Measurements from ENCODE around the gene ANKRD16. TPM values are rescaled to one million over a fixed set of nuclear protein-coding genes. Genes with fewer than 3 reads are reported as not detected.

Gene ANKRD16
- total RNA-seq, 2 donors from 2014 or later, result 12.5 to 13.0 TPM

GRCh38 chr10:5935628-5936027 is 45.9 kb upstream of the ANKRD16 start:
- no peak for DNase-seq
- Mint-ChIP-seq H3K4me3 (no peak overlapping the region), H3K4me1 (no peaks in the 10 kb centered on the region), H3K27ac (no peak overlapping the region), H3K27me3 (ENCODE audit: insufficient read depth) (no peaks in the 10 kb centered on the region), H3K36me3 (ENCODE audit: low read depth) (peaks cover 66% of the 10 kb centered on the region), H3K9me3 (no peaks in the 10 kb centered on the region)
- no peak overlapping the region for H3K27ac ChIP-seq (ENCODE audit: low read depth, low read length)
- H3K4me1 ChIP-seq (ENCODE audit: control insufficient read depth, insufficient read depth, low read length), result no peaks in the 10 kb centered on the region
- peaks cover 65% of the 10 kb centered on the region for H3K36me3 ChIP-seq (ENCODE audit: control insufficient read depth, insufficient read depth, low read length)
- 95 to 98% methylated on average over 10 of the region's 10 CpGs for WGBS, 2 experiments (ENCODE audit: insufficient coverage in 1 of 2, insufficient read length in 1 of 2)
- no peak overlapping the region for H3K9ac ChIP-seq (ENCODE audit: extremely low read depth, low read length, poor library complexity, severe bottlenecking)
- H3K9me3 ChIP-seq (ENCODE audit: control insufficient read depth, low read length), result no peaks in the 10 kb centered on the region
- no peak for TF ChIP-seq CTCF (conservative IDR thresholded peaks at IDR 0.05)
- no peak overlapping the region for H3K4me3 ChIP-seq (ENCODE audit: low read length)
- H3K27me3 ChIP-seq (ENCODE audit: control insufficient read depth, insufficient read depth, low read length, poor library complexity, severe bottlenecking), result no peaks in the 10 kb centered on the region

GRCh38 chr10:5933909-5934546 is 44.3 kb upstream of the ANKRD16 start:
- H3K36me3 ChIP-seq (ENCODE audit: control insufficient read depth, insufficient read depth, low read length), result peaks cover 81% of the 10 kb centered on the region
- no peaks in the 10 kb centered on the region for H3K27me3 ChIP-seq (ENCODE audit: control insufficient read depth, insufficient read depth, low read length, poor library complexity, severe bottlenecking)
- H3K4me1 ChIP-seq (ENCODE audit: control insufficient read depth, insufficient read depth, low read length), result no peaks in the 10 kb centered on the region
- H3K4me3 Mint-ChIP-seq, result no peak overlapping the region
- peaks cover 82% of the 10 kb centered on the region for H3K36me3 Mint-ChIP-seq (ENCODE audit: low read depth)
- no peak overlapping the region for H3K27ac Mint-ChIP-seq
- 82 to 93% methylated on average over 4 to 14 of the region's 14 CpGs for WGBS, 2 experiments (ENCODE audit: insufficient coverage in 1 of 2, insufficient read length in 1 of 2)
- no peak for TF ChIP-seq CTCF (conservative IDR thresholded peaks at IDR 0.05)
- no peak overlapping the region for H3K4me3 ChIP-seq (ENCODE audit: low read length)
- H3K4me1 Mint-ChIP-seq, result no peaks in the 10 kb centered on the region
- H3K9me3 ChIP-seq (ENCODE audit: control insufficient read depth, low read length), result no peaks in the 10 kb centered on the region
- H3K27ac ChIP-seq (ENCODE audit: low read depth, low read length), result no peak overlapping the region
- no peaks in the 10 kb centered on the region for H3K27me3 Mint-ChIP-seq (ENCODE audit: insufficient read depth)
- no peaks in the 10 kb centered on the region for H3K9me3 Mint-ChIP-seq
- DNase-seq, result no peak
- H3K9ac ChIP-seq (ENCODE audit: extremely low read depth, low read length, poor library complexity, severe bottlenecking), result no peak overlapping the region

GRCh38 chr10:5932345-5932744 is 42.7 kb upstream of the ANKRD16 start:
- Histone ChIP-seq H3K27me3 (ENCODE audit: control insufficient read depth, insufficient read depth, low read length, poor library complexity, severe bottlenecking) (no peaks in the 10 kb centered on the region), H3K4me3 (ENCODE audit: low read length) (no peak overlapping the region), H3K36me3 (ENCODE audit: control insufficient read depth, insufficient read depth, low read length) (peaks cover 80% of the 10 kb centered on the region), H3K4me1 (ENCODE audit: control insufficient read depth, insufficient read depth, low read length) (no peaks in the 10 kb centered on the region), H3K9me3 (ENCODE audit: control insufficient read depth, low read length) (no peaks in the 10 kb centered on the region), H3K27ac (ENCODE audit: low read depth, low read length) (no peak overlapping the region), H3K9ac (ENCODE audit: extremely low read depth, low read length, poor library complexity, severe bottlenecking) (no peak overlapping the region)
- H3K9me3 Mint-ChIP-seq, result no peaks in the 10 kb centered on the region
- no peak overlapping the region for H3K4me3 Mint-ChIP-seq
- H3K27ac Mint-ChIP-seq, result no peak overlapping the region
- H3K36me3 Mint-ChIP-seq (ENCODE audit: low read depth), result peaks cover 81% of the 10 kb centered on the region
- WGBS, 2 experiments (ENCODE audit: insufficient coverage in 1 of 2, insufficient read length in 1 of 2), result 95 to 99% methylated on average over 5 of the region's 5 CpGs
- no peaks in the 10 kb centered on the region for H3K4me1 Mint-ChIP-seq
- DNase-seq, result no peak
- H3K27me3 Mint-ChIP-seq (ENCODE audit: insufficient read depth), result no peaks in the 10 kb centered on the region
- no peak for TF ChIP-seq CTCF (conservative IDR thresholded peaks at IDR 0.05)

Measured in endodermal cell (in vitro differentiated cells).